Neural crest cell (in vitro differentiated cells): ENCODE results near the gene SH3GL2. TPM values are rescaled to one million over a fixed set of nuclear protein-coding genes. Genes with fewer than 3 reads are reported as not detected.

Source experiments
- DNase-seq: peaks from one replicate; pipeline ENCODE4 v3.0.0; 2021; ENCODE audit warnings: low read depth, mixed read lengths, low spot score
- H3K27ac Mint-ChIP-seq: one replicate; pipeline ENCODE4 v1.8.0; 2021; ENCODE audit warnings: mild to moderate bottlenecking, mixed read lengths; ENCODE audit not compliant: unreplicated experiment
- H3K27me3 Mint-ChIP-seq: 2 replicates; pipeline ENCODE4 v1.8.0; 2021; ENCODE audit warnings: low read depth, mild to moderate bottlenecking, mixed read lengths
- H3K36me3 Mint-ChIP-seq: 2 replicates; pipeline ENCODE4 v1.8.0; 2021; ENCODE audit warnings: low read depth, mild to moderate bottlenecking, mixed read lengths
- H3K4me1 Mint-ChIP-seq: 2 replicates; pipeline ENCODE4 v1.8.0; 2021; ENCODE audit warnings: mixed read lengths
- H3K4me3 Mint-ChIP-seq: one replicate; pipeline ENCODE4 v1.8.0; 2021; ENCODE audit warnings: mild to moderate bottlenecking, mixed read lengths
- H3K9me3 Mint-ChIP-seq: 2 replicates; pipeline ENCODE4 v1.8.0; 2021; ENCODE audit warnings: mixed read lengths
- CTCF ChIP-seq: fragments of 200-600 bp; sonication (generic); conservative IDR thresholded peaks from 2 replicates; pipeline ENCODE4 v1.5.0; 2021; ENCODE audit warnings: antibody characterized with exemption, mild to moderate bottlenecking
- total RNA-seq: library from RNA; stranded (reverse); gene quantifications from 2 replicates; pipeline ENCODE4 v1.2.1, GENCODE V29; 2021

SH3GL2 gene
- total RNA-seq, 1 donor from 2014 or later: 0.89 TPM

GRCh38 chr9:17574342-17574741 is 4.5 kb upstream of the SH3GL2 start:
- H3K27me3 Mint-ChIP-seq: peaks cover 69% of the 10 kb centered on the region
- no peak for TF ChIP-seq CTCF
- no peak overlapping the region for H3K27ac Mint-ChIP-seq
- DNase-seq: no peak
- H3K9me3 Mint-ChIP-seq: no peaks in the 10 kb centered on the region
- no peaks in the 10 kb centered on the region for H3K4me1 Mint-ChIP-seq
- H3K36me3 Mint-ChIP-seq: no peaks in the 10 kb centered on the region
- no peak overlapping the region for H3K4me3 Mint-ChIP-seq

GRCh38 chr9:17578577-17578910 is 322 bp upstream of the SH3GL2 start:
- H3K27ac Mint-ChIP-seq: no peak overlapping the region
- peaks cover 83% of the 10 kb centered on the region for H3K27me3 Mint-ChIP-seq
- peak; percentile 4 for DNase-seq
- H3K4me3 Mint-ChIP-seq: peak overlapping the region; percentile 76
- H3K9me3 Mint-ChIP-seq: no peaks in the 10 kb centered on the region
- no peaks in the 10 kb centered on the region for H3K4me1 Mint-ChIP-seq
- no peak for TF ChIP-seq CTCF
- no peaks in the 10 kb centered on the region for H3K36me3 Mint-ChIP-seq

- no peaks in the 10 kb centered on the region for H3K4me1 Mint-ChIP-seq
- no peaks in the 10 kb centered on the region for H3K36me3 Mint-ChIP-seq
- H3K27me3 Mint-ChIP-seq: peaks cover 77% of the 10 kb centered on the region
- TF ChIP-seq CTCF: no peak
- no peak for DNase-seq
- no peak overlapping the region for H3K27ac Mint-ChIP-seq
- H3K9me3 Mint-ChIP-seq: no peaks in the 10 kb centered on the region
- peak overlapping the region; percentile 84 for H3K4me3 Mint-ChIP-seq
Observed at GRCh38 chr9:17580119-17580518, 1.3 kb downstream of the SH3GL2 start.

- Mint-ChIP-seq H3K36me3 (no peaks in the 10 kb centered on the region), H3K4me3 (no peak overlapping the region), H3K27ac (no peak overlapping the region), H3K4me1 (no peaks in the 10 kb centered on the region), H3K9me3 (no peaks in the 10 kb centered on the region), H3K27me3 (peaks cover 23% of the 10 kb centered on the region)
- no peak for TF ChIP-seq CTCF
- no peak for DNase-seq
Observed at GRCh38 chr9:17587113-17587512, 8.2 kb downstream of the SH3GL2 start.

- no peak for DNase-seq
- Mint-ChIP-seq H3K27ac (no peak overlapping the region), H3K9me3 (no peaks in the 10 kb centered on the region), H3K4me1 (no peaks in the 10 kb centered on the region), H3K4me3 (no peak overlapping the region), H3K36me3 (no peaks in the 10 kb centered on the region), H3K27me3 (peaks cover 18% of the 10 kb centered on the region)
- TF ChIP-seq CTCF: no peak
Observed at GRCh38 chr9:17588395-17588794, 9.5 kb downstream of the SH3GL2 start.

GRCh38 chr9:17588941-17589340 is 10.1 kb downstream of the SH3GL2 start:
- H3K27ac Mint-ChIP-seq: no peak overlapping the region
- H3K4me3 Mint-ChIP-seq: no peak overlapping the region
- no peak for DNase-seq
- no peaks in the 10 kb centered on the region for H3K4me1 Mint-ChIP-seq
- no peaks in the 10 kb centered on the region for H3K36me3 Mint-ChIP-seq
- no peak for TF ChIP-seq CTCF
- no peaks in the 10 kb centered on the region for H3K9me3 Mint-ChIP-seq
- peaks cover 14% of the 10 kb centered on the region for H3K27me3 Mint-ChIP-seq
